Measurements from ENCODE around the gene FAM3C. TPM values are rescaled to one million over a fixed set of nuclear protein-coding genes. Genes with fewer than 3 reads are reported as not detected.

Gene FAM3C
- total and polyA plus RNA-seq, 10 of the 15 experiments (the other 5 are each of a cell fraction or from before 2014, with no cell fraction given) = 11.0 to 110 (median 27.8) TPM

DNA sequence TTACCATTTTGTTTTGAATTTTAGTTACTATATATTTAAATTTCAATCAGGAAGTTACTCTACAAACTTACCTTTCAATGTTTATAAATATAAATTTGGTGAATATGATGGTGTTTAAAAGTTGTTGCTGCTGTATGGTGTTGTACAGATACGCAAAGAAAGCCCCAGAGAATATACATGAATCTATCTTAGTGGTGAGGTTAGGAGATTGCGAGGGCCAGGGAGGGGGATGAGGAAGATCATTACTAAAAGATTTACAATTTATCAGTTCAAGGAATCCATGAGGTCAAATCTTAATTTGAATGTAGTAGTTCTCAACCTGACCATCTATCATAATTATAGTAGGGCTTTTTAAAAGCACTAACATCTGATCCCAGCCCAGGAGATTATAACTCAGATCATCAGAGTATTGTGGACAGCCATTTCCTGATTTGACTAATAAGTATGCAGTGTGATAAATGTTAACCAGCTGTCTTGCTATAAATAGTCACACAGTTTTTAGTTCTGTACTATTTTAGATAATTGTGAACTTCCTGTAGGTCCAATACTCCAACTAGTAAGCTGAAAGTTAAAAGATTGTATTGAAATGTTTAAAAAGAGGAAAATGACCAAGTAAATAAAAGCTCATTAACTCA lies 23.6 kb downstream of the FAM3C start (continued):
- TF ChIP-seq HDAC2 (IDR thresholded peaks at IDR 0.05) (no peak), NFIC (IDR thresholded peaks at IDR 0.05; ENCODE audit: low read depth, low read length) (peak; percentile 98), PAX5 (IDR thresholded peaks at IDR 0.05; ENCODE audit: borderline replicate concordance, low read depth, low read length) (no peak), SREBF2 (IDR thresholded peaks at IDR 0.05; ENCODE audit: low read length) (no peak), RBBP5 (conservative IDR thresholded peaks at IDR 0.05) (0 out of 2 replicates have a peak, but pooled peaks have one; percentile 22), TCF12 (IDR thresholded peaks at IDR 0.05; ENCODE audit: low read depth, low read length) (peak; percentile 86), IRF4 (IDR thresholded peaks at IDR 0.05; ENCODE audit: low read depth, low read length) (peak; percentile 84), FOXM1 (IDR thresholded peaks at IDR 0.05; ENCODE audit: low read depth, low read length) (peak; percentile 94), ESRRA (IDR thresholded peaks at IDR 0.05; ENCODE audit: low read length) (no peak), ZNF622 (IDR thresholded peaks at IDR 0.05) (no peak), NR2F1 (conservative IDR thresholded peaks at IDR 0.05) (peak; percentile 79), EP300 (IDR thresholded peaks at IDR 0.05; ENCODE audit: borderline replicate concordance in 1 of 2, control insufficient read depth in 1 of 2, low read depth in 2 of 2, low read length in 2 of 2) (peak; percentile 37 to 91; a peak in 3 of 4 replicates), PML (IDR thresholded peaks at IDR 0.05; ENCODE audit: low read length) (peak; percentile 64; the same call in 1 of the 2 replicates), KDM1A (IDR thresholded peaks at IDR 0.05; ENCODE audit: borderline replicate concordance) (no peak), HDGF (IDR thresholded peaks at IDR 0.05) (no peak), SMC3 (IDR thresholded peaks at IDR 0.05; ENCODE audit: borderline replicate concordance, low read length) (0 out of 2 replicates have a peak, but pooled peaks have one; percentile 12), TCF3 (IDR thresholded peaks at IDR 0.05; ENCODE audit: borderline replicate concordance, insufficient read depth, low read depth, low read length) (peak; percentile 66; the same call in 1 of the 2 replicates), YY1 (IDR thresholded peaks at IDR 0.05; ENCODE audit: low read depth, low read length) (peak; percentile 37; the same call in 1 of the 2 replicates), BCL11A (IDR thresholded peaks at IDR 0.05; ENCODE audit: low read depth, low read length) (peak; percentile 87), RAD21 (IDR thresholded peaks at IDR 0.05; ENCODE audit: insufficient read depth, low read depth, low read length) (0 out of 2 replicates have a peak, but pooled peaks have one; percentile 6), IKZF1 (conservative IDR thresholded peaks at IDR 0.05) (peak; percentile 59; the same call in 1 of the 2 replicates), CEBPB (IDR thresholded peaks at IDR 0.05; ENCODE audit: borderline replicate concordance in 1 of 2, low read depth in 2 of 2, low read length in 2 of 2) (peak in 1 of 2 experiments; percentile 89; a peak in 1 of 4 replicates), SRF (IDR thresholded peaks at IDR 0.05; ENCODE audit: low read depth in 2 of 2, low read length in 2 of 2) (no peak), CREM (IDR thresholded peaks at IDR 0.05; ENCODE audit: low read depth) (peak; percentile 75; the same call in 1 of the 2 replicates)
- TF ChIP-seq, protein P1, sequence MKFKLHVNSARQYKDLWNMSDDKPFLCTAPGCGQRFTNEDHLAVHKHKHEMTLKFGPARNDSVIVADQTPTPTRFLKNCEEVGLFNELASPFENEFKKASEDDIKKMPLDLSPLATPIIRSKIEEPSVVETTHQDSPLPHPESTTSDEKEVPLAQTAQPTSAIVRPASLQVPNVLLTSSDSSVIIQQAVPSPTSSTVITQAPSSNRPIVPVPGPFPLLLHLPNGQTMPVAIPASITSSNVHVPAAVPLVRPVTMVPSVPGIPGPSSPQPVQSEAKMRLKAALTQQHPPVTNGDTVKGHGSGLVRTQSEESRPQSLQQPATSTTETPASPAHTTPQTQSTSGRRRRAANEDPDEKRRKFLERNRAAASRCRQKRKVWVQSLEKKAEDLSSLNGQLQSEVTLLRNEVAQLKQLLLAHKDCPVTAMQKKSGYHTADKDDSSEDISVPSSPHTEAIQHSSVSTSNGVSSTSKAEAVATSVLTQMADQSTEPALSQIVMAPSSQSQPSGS (IDR thresholded peaks at IDR 0.05; ENCODE audit: low read length) = peak; percentile 96
- TF ChIP-seq, protein P2, sequence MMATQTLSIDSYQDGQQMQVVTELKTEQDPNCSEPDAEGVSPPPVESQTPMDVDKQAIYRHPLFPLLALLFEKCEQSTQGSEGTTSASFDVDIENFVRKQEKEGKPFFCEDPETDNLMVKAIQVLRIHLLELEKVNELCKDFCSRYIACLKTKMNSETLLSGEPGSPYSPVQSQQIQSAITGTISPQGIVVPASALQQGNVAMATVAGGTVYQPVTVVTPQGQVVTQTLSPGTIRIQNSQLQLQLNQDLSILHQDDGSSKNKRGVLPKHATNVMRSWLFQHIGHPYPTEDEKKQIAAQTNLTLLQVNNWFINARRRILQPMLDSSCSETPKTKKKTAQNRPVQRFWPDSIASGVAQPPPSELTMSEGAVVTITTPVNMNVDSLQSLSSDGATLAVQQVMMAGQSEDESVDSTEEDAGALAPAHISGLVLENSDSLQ (IDR thresholded peaks at IDR 0.05) = peak; percentile 26; the same call in 1 of the 2 replicates
- TF ChIP-seq, protein P3, sequence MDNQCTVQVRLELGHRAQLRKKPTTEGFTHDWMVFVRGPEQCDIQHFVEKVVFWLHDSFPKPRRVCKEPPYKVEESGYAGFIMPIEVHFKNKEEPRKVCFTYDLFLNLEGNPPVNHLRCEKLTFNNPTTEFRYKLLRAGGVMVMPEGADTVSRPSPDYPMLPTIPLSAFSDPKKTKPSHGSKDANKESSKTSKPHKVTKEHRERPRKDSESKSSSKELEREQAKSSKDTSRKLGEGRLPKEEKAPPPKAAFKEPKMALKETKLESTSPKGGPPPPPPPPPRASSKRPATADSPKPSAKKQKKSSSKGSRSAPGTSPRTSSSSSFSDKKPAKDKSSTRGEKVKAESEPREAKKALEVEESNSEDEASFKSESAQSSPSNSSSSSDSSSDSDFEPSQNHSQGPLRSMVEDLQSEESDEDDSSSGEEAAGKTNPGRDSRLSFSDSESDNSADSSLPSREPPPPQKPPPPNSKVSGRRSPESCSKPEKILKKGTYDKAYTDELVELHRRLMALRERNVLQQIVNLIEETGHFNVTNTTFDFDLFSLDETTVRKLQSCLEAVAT (IDR thresholded peaks at IDR 0.05) = 0 out of 2 replicates have a peak, but pooled peaks have one; percentile 16
- TF ChIP-seq, protein P4, sequence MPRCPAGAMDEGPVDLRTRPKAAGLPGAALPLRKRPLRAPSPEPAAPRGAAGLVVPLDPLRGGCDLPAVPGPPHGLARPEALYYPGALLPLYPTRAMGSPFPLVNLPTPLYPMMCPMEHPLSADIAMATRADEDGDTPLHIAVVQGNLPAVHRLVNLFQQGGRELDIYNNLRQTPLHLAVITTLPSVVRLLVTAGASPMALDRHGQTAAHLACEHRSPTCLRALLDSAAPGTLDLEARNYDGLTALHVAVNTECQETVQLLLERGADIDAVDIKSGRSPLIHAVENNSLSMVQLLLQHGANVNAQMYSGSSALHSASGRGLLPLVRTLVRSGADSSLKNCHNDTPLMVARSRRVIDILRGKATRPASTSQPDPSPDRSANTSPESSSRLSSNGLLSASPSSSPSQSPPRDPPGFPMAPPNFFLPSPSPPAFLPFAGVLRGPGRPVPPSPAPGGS (IDR thresholded peaks at IDR 0.05; ENCODE audit: borderline replicate concordance, insufficient read depth, low read depth, low read length, poor library complexity, severe bottlenecking) = peak; percentile 40

All from GM12878 (cell line).